Measurements from ENCODE around the gene LAMC2.

DNA sequence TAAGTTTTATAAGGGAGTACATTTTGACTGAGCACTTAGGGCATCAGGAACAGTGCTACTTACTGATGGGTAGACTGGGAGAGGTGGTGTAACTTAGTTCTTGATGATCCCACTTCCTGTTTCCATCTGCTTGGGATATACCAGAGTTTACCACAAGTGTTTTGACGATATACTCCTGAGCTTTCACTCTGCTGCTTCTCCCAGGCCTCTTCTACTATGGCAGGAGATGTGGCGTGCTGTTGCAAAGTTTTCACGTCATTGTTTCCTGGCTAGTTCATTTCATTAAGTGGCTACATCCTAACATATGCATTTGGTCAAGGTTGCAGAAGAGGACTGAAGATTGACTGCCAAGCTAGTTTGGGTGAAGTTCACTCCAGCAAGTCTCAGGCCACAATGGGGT lies 41.3 kb upstream of the LAMC2 start:
- TF ChIP-seq, protein P1, sequence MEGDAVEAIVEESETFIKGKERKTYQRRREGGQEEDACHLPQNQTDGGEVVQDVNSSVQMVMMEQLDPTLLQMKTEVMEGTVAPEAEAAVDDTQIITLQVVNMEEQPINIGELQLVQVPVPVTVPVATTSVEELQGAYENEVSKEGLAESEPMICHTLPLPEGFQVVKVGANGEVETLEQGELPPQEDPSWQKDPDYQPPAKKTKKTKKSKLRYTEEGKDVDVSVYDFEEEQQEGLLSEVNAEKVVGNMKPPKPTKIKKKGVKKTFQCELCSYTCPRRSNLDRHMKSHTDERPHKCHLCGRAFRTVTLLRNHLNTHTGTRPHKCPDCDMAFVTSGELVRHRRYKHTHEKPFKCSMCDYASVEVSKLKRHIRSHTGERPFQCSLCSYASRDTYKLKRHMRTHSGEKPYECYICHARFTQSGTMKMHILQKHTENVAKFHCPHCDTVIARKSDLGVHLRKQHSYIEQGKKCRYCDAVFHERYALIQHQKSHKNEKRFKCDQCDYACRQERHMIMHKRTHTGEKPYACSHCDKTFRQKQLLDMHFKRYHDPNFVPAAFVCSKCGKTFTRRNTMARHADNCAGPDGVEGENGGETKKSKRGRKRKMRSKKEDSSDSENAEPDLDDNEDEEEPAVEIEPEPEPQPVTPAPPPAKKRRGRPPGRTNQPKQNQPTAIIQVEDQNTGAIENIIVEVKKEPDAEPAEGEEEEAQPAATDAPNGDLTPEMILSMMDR (IDR thresholded peaks at IDR 0.05) = no peak
- no peak for TF ChIP-seq POLR2A (IDR thresholded peaks at IDR 0.05)

All from vagina (tissue), 2 donors.